Stimulated activated naive B cell treated with anti-CD40 and anti-IgM and Interleukin-4, amounts not matched to agents 10 μg/mL and 1 μg/mL and 100 μg/mL, for 72 hours (primary cell): Measurements from ENCODE around the gene TTR.
A peak's percentile ranks its signal among the peaks of the same experiment; 100 is the strongest.

Experiments used
- ATAC-seq, 2 donors: fragments of 150-1000 bp; cut with Tn5 transposase; replicated peaks; 2 replicates each; pipeline ENCODE4 v1.10.0; 2021; ENCODE audit warnings: moderate library complexity in 1 of 2
- DNase-seq: peaks from one replicate; pipeline ENCODE4 v3.0.0; 2021
- H3K27ac Mint-ChIP-seq: one replicate; pipeline ENCODE4 v1.8.0; 2022; ENCODE audit warnings: mild to moderate bottlenecking, mixed read lengths
- H3K27me3 Mint-ChIP-seq, 2 donors: one replicate each; pipeline ENCODE4 v1.8.0; 2022; ENCODE audit warnings: mixed read lengths in 2 of 2
- H3K36me3 Mint-ChIP-seq, 2 donors: one replicate each; pipeline ENCODE4 v1.8.0; 2022; ENCODE audit warnings: mixed read lengths in 2 of 2, mild to moderate bottlenecking in 1 of 2
- H3K4me1 Mint-ChIP-seq, 2 donors: one replicate each; pipeline ENCODE4 v1.8.0; 2022; ENCODE audit warnings: mixed read lengths in 2 of 2, mild to moderate bottlenecking in 1 of 2
- H3K4me3 Mint-ChIP-seq, 2 donors: one replicate each; pipeline ENCODE4 v1.8.0; 2022; ENCODE audit warnings: mild to moderate bottlenecking in 2 of 2, mixed read lengths in 2 of 2, moderate library complexity in 1 of 2
- H3K9me3 Mint-ChIP-seq, 2 donors: one replicate each; pipeline ENCODE4 v1.8.0; 2022; ENCODE audit warnings: mixed read lengths in 2 of 2, mild to moderate bottlenecking in 1 of 2

TTR gene

DNA sequence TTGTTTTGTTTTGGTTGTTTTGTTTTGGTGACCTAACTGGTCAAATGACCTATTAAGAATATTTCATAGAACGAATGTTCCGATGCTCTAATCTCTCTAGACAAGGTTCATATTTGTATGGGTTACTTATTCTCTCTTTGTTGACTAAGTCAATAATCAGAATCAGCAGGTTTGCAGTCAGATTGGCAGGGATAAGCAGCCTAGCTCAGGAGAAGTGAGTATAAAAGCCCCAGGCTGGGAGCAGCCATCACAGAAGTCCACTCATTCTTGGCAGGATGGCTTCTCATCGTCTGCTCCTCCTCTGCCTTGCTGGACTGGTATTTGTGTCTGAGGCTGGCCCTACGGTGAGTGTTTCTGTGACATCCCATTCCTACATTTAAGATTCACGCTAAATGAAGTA, at the start of gene TTR:
Gene TTR, plus strand, starts transcription at position 250 of the 400 bp plus-strand sequence. Its CDS starts 26 bp downstream, at position 276.
- H3K27me3 Mint-ChIP-seq: no peaks in the 10 kb centered on the region

DNA sequence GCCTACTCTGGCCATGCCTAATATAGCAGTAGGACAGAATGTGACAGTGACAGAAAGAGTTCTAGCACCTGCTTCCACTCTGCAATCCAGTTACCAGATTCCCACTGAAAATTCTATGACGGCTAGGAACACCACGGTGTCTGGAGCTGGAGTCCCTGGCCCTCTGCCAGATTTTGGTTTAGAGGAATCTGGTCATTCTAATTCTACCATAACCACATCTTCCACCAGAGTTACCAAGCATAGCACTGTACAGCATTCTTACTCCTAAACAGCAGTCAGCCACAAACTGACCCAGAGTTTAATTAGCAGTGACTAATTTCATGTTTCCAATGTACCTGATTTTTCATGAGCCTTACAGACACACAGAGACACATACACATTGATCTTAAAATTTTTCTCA, 45.2 kb upstream of the TTR start:
- peaks cover 0 to 3% of the 10 kb centered on the region in 2 donors for H3K27me3 Mint-ChIP-seq
- DNase-seq: no peak
- no peak overlapping the region for H3K27ac Mint-ChIP-seq
- no peaks in the 10 kb centered on the region for H3K9me3 Mint-ChIP-seq
- ATAC-seq: no peak
- H3K4me1 Mint-ChIP-seq: no peaks in the 10 kb centered on the region
- H3K4me3 Mint-ChIP-seq: no peak overlapping the region
- H3K36me3 Mint-ChIP-seq: no peaks in the 10 kb centered on the region

More for the DNA sequence above, at the start of gene TTR:
- no peak within 1 kb of the TSS for H3K27ac Mint-ChIP-seq
- no peaks in the 10 kb centered on the region for H3K36me3 Mint-ChIP-seq
- ATAC-seq (no peak), DNase-seq (no peak)
- H3K4me3 Mint-ChIP-seq: no peak within 1 kb of the TSS
- H3K4me1 Mint-ChIP-seq: no peaks in the 10 kb centered on the region
- peaks cover 3 to 6% of the 10 kb centered on the region in 2 donors for H3K9me3 Mint-ChIP-seq

DNA sequence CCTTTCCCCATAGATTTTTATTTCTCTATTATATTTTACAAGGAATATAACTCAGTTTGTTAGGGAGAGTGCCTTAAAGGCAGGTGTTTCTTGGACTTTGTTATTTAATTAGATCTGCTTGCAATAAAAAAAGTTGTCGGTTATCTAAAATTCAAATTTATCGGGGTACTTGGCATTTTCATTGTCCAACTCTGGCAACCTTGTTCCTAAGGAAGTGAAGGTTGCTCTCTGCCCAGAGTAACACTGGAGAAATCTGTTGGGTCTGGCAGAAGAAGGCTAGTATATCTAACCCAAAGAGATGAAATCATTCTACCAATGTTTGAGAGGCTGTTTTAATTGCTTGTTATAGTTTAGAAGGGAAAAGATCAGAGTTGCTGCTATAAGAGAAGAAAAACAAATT, 42.8 kb upstream of the TTR start:
- no peak for ATAC-seq
- peaks cover 0 to 2% of the 10 kb centered on the region in 2 donors for H3K27me3 Mint-ChIP-seq

DNA sequence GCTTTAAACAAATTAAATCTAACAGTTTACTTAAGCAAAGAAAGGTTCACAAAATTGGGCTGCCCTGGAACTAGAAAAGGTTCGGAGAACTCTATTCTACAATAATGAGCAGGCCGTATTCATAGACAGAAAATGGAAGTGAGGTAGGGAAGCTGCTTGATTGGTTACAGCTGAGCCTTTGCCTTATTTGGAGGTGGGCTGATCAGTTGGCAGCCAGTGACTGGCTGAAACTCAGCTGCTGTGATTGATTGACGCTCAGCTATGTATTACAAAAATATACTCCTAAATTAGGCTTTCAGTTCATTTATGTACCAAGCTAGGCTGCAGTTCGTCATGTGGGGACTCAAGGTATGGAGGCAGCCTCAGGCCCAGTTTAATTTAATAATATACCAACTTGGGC, 42.3 kb upstream of the TTR start:
- H3K4me1 Mint-ChIP-seq: no peaks in the 10 kb centered on the region
- no peaks in the 10 kb centered on the region for H3K9me3 Mint-ChIP-seq
- no peak for DNase-seq
- ATAC-seq: no peak
- no peaks in the 10 kb centered on the region for H3K36me3 Mint-ChIP-seq
- no peak overlapping the region for H3K27ac Mint-ChIP-seq
- peaks cover 0 to 7% of the 10 kb centered on the region in 2 donors for H3K27me3 Mint-ChIP-seq
- no peak overlapping the region for H3K4me3 Mint-ChIP-seq

More for the DNA sequence above, 42.8 kb upstream of the TTR start:
- Mint-ChIP-seq H3K4me1 (no peaks in the 10 kb centered on the region), H3K36me3 (no peaks in the 10 kb centered on the region), H3K27ac (no peak overlapping the region), H3K9me3 (no peaks in the 10 kb centered on the region), H3K4me3 (no peak overlapping the region)
- no peak for DNase-seq

DNA sequence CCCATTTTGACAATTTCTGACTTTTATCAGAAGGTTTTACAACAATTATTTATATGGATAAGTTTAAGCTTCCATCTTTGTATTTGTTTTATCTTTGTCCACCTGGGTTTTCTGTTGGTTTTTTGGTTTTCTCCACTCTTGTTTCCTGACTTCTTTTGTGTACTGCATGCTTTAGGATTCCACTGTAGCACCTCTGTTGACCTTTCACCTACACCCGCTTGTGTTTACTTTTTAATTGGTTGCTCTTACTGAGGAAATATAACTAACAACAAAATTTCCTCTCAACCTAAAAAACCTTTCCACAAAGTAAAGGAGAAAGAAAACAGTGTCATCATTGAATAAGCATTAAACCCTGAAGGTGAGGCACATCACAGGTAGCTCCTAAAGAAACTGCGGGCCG, 39.8 kb upstream of the TTR start:
- no peaks in the 10 kb centered on the region for H3K9me3 Mint-ChIP-seq
- H3K27ac Mint-ChIP-seq: no peak overlapping the region

DNA sequence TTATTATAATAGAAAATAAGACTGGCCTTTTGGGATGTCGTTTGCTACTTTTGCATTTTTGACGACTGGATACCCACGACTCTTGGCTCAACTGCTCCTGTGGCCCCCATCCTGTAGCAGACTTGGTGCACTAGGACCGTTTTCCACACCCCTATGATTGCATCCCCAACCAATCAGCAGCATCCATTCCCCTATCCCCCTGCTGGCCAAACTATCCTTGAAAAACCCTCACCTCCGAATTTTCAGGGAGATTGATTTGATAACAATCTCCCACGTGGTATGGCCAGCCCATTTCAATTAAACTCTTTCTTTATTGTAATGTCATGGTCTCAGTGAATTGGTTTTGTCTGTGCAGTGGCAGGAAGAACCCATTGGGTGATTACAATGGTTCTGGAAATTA, 37.9 kb upstream of the TTR start:
- ATAC-seq (no peak), DNase-seq (no peak)
- Mint-ChIP-seq H3K27me3 (peaks cover 0 to 14% of the 10 kb centered on the region in 2 donors), H3K9me3 (no peaks in the 10 kb centered on the region), H3K4me1 (peaks cover 3 to 9% of the 10 kb centered on the region in 2 donors), H3K27ac (no peak overlapping the region), H3K4me3 (no peak overlapping the region), H3K36me3 (no peaks in the 10 kb centered on the region)

More for the DNA sequence above, 39.8 kb upstream of the TTR start:
- no peak for DNase-seq
- no peak overlapping the region for H3K4me3 Mint-ChIP-seq
- peaks cover 0 to 14% of the 10 kb centered on the region in 2 donors for H3K27me3 Mint-ChIP-seq
- peaks cover 3 to 9% of the 10 kb centered on the region in 2 donors for H3K4me1 Mint-ChIP-seq
- no peaks in the 10 kb centered on the region for H3K36me3 Mint-ChIP-seq
- ATAC-seq: no peak

DNA sequence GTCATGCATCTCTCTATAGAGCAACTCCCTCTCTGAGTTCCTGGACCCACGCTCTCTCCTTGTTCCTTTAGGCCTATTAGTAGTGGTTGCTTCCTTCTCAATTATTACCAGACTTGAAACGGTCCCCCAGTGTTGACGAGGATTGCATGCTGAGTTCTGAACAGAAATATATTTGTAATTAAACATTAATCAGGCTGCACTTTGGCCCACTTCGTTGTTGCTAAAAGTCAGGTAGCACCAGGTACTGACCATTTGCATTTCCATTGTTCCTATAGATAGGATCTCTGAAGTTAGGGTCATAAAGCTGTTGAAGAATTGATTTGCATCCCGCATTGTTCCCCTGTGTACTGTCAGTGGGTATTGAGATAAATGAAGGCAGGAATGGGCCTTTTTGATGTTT, 36.9 kb upstream of the TTR start:
- ATAC-seq (no peak), DNase-seq (no peak)
- no peaks in the 10 kb centered on the region for H3K9me3 Mint-ChIP-seq
- H3K27me3 Mint-ChIP-seq: peaks cover 0 to 14% of the 10 kb centered on the region in 2 donors
- H3K36me3 Mint-ChIP-seq: no peaks in the 10 kb centered on the region
- peaks cover 3 to 9% of the 10 kb centered on the region in 2 donors for H3K4me1 Mint-ChIP-seq
- H3K27ac Mint-ChIP-seq: no peak overlapping the region
- H3K4me3 Mint-ChIP-seq: no peak overlapping the region

DNA sequence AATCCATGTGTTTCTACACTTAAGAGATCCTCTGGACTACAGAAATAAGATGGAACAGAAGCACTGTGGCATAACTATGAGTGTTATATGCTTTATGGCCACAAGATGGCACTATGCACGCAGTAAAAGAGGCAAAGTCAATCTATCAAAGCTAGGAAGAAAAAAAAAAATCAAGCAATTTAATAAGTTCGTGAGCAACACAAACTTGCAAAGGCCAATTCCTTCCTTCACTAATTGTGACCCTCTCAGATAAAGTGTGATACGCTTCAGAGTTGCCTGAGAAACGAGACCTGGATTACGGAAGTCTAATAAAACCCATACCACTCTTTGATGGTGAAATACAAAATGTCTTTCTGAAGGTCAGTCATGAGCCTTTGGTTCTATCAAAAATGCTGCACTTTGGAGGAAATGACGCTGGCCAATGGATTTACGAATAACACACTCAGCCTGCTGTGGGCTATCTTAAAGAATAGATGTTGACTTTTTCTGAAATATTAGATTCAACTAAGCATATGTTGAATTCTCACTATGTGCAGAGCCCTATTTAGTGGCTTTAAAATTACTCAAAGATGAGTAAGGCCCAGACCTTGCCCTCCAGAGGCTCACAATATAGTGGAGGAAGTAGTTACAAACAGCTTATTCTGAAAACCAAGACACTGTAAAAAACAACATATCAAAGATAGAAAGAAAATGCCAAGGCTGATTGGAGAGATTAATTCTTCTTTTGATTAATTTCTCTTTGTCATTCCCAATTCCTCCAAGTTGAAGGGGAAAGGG, 35.5 kb upstream of the TTR start:
- Mint-ChIP-seq H3K9me3 (no peaks in the 10 kb centered on the region), H3K4me1 (peaks cover 3 to 9% of the 10 kb centered on the region in 2 donors), H3K27me3 (peaks cover 0 to 14% of the 10 kb centered on the region in 2 donors), H3K36me3 (no peaks in the 10 kb centered on the region), H3K27ac (no peak overlapping the region), H3K4me3 (peak overlapping the region in 1 of 2 donors; percentile 41)
- peak; percentile 76 to 82 for ATAC-seq
- peak; percentile 28 for DNase-seq

DNA sequence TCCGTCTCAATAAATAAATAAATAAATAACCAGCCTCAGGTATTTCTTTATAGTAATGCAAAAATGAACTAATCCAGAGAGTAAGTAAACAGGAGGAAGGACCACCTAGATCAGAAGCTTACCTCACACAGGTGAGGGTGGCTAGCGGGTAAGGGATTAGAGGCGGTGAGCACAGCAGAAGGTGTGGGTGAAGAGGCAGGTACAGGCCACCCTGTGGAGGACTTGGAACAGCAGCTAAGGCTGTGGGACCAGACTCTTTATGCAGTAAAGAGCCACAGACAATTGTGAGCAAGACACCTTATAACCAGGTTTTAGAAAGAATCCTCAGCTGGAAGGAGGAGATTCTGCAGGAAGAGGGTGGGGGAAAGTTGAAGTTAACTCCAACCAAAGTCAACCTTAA, 34.2 kb upstream of the TTR start:
- H3K4me3 Mint-ChIP-seq: no peak overlapping the region
- no peaks in the 10 kb centered on the region for H3K9me3 Mint-ChIP-seq
- H3K4me1 Mint-ChIP-seq: peaks cover 3 to 9% of the 10 kb centered on the region in 2 donors
- H3K36me3 Mint-ChIP-seq: no peaks in the 10 kb centered on the region
- no peak for DNase-seq
- H3K27me3 Mint-ChIP-seq: peaks cover 0 to 14% of the 10 kb centered on the region in 2 donors
- no peak overlapping the region for H3K27ac Mint-ChIP-seq
- ATAC-seq: no peak

DNA sequence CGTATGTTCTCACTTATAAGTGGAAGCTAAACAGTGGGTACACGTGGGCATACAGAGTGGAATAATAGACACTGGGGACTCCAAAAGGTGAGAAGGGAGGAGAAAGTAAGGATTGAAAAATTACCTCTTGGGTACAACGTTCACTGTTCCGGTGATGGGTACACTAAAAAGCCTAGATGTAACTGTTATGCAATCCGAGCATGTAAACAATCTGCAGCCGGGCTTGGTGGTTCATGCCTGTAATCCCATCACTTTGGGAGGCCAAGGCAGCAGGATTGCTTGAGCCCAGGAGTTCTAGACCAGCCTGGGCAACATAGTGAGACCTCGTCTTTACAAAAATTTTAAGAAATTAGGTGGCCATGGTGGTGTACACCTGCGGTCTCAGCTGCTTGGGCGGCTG, 33.1 kb upstream of the TTR start:
- DNase-seq (no peak), ATAC-seq (no peak)
- Mint-ChIP-seq H3K27me3 (peaks cover 0 to 14% of the 10 kb centered on the region in 2 donors), H3K36me3 (no peaks in the 10 kb centered on the region), H3K4me3 (no peak overlapping the region), H3K27ac (no peak overlapping the region), H3K4me1 (peaks cover 3 to 9% of the 10 kb centered on the region in 2 donors), H3K9me3 (no peaks in the 10 kb centered on the region)

DNA sequence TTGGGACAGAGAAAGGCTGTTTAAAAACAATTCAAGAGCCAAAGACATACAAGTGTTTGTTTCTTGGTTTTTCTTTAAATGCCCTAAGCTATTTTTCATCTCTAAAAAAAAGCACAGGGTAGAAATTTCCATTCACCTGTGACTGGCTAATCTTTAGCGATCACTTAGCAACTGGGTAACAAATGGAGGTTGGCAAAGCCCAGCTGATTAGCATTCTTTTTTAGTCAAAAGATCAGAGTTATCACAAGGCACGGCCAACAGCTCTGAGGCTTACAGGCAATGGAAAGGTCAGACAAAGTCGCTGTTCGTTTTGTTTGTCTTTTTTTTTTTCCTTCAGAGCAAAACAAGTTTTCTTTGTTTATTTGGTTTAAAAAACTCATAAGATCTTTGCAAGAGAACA, 29.0 kb upstream of the TTR start:
- no peaks in the 10 kb centered on the region for H3K9me3 Mint-ChIP-seq
- H3K27me3 Mint-ChIP-seq: no peaks in the 10 kb centered on the region
- no peak overlapping the region for H3K4me3 Mint-ChIP-seq
- no peaks in the 10 kb centered on the region for H3K36me3 Mint-ChIP-seq
- H3K27ac Mint-ChIP-seq: no peak overlapping the region
- no peaks in the 10 kb centered on the region for H3K4me1 Mint-ChIP-seq
- DNase-seq: no peak
- ATAC-seq: no peak

DNA sequence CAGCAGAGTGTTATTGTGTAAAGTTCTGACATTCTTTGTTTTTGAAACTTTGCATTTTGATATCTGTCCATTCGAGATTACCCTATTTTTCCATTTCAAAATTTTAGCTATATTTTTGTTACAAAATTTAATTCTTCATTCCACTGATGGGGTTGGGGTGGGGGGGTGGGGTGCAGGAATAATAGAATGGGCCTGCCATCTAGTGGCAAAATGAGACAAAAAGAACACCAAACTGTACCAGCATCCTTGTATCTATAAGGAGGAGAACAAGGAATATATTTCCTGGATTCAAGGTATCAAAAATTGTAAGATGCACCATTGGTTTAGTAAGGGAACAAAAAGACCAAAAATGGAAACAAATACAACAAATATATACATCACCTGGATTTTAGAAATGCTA, 27.9 kb upstream of the TTR start:
- H3K9me3 Mint-ChIP-seq: no peaks in the 10 kb centered on the region
- H3K4me3 Mint-ChIP-seq: no peak overlapping the region
- no peaks in the 10 kb centered on the region for H3K4me1 Mint-ChIP-seq
- no peaks in the 10 kb centered on the region for H3K36me3 Mint-ChIP-seq
- H3K27me3 Mint-ChIP-seq: no peaks in the 10 kb centered on the region
- DNase-seq: no peak
- ATAC-seq: no peak
- no peak overlapping the region for H3K27ac Mint-ChIP-seq

DNA sequence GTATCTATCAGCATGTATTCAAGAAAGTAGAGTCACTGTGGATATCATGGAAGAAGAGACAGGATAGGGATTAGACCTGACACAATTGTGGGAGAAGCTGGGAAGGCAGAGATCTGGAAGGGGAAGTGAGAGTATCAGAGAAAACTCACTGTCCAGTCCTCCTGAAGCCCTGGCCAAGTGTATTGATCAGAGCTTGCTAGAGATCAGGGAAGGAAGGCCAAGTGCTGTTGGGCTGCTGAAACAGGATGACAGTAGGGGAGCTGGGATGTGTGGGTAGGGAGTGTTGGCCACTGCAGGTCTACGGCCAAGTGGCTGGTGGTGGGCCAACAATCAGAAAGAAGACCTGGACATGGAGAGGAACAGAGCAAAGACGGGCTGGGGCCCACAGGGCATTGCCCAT, 26.3 kb upstream of the TTR start:
- Mint-ChIP-seq H3K27ac (no peak overlapping the region), H3K4me3 (no peak overlapping the region), H3K27me3 (no peaks in the 10 kb centered on the region), H3K9me3 (no peaks in the 10 kb centered on the region), H3K36me3 (no peaks in the 10 kb centered on the region), H3K4me1 (no peaks in the 10 kb centered on the region)
- no peak for ATAC-seq
- no peak for DNase-seq

DNA sequence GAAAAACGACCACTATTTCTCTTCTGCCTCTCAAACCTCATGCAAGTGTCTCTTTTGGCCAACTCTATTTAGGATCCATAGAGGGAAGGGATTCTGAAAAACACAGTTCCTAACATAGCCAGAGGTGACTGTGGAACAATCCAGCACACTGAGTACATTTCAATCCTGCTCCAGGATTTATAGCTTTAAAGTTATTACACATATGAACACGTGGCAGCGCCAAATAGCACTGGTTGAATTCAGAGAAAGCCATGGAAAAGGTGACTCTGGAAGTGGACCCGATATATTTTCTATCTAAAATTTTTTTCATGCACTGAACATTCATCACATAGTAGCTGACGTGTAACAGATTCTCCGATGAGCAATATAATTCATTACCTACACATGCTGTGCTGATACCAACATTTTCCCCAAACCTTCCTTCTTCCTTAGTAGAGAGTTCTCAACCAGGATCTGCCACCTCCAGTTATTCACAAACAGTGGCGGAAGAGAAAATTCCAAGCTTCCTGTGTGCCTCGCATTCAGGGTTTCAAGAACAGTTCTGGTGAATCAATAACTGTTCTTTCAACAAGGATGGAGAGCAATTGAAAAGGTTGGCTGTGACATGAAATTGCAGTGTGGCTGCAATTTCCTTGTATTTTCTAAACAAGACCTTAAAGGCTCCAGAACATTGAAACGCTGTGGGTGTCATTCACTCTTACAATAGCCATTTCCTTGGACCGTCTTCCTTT, 25.7 kb upstream of the TTR start:
- Mint-ChIP-seq H3K27me3 (no peaks in the 10 kb centered on the region), H3K4me3 (no peak overlapping the region), H3K27ac (no peak overlapping the region), H3K4me1 (no peaks in the 10 kb centered on the region), H3K9me3 (no peaks in the 10 kb centered on the region), H3K36me3 (no peaks in the 10 kb centered on the region)
- no peak for ATAC-seq
- DNase-seq: no peak
